ENCODE results near the gene SYCP2L.

The SYCP2L gene

GRCh38 chr6:10945845-10946244 lies 59.0 kb downstream of the SYCP2L start:
- no peak overlapping the region for H3K27ac ChIP-seq

GRCh38 chr6:10947966-10948365 lies 61.1 kb downstream of the SYCP2L start:
- no peak overlapping the region for H3K27ac ChIP-seq
- TF ChIP-seq CTCF (IDR thresholded peaks at IDR 0.05) (no peak), ZFX (IDR thresholded peaks at IDR 0.05; ENCODE audit: borderline replicate concordance) (no peak)

More at GRCh38 chr6:10945845-10946244, 59.0 kb downstream of the SYCP2L start:
- TF ChIP-seq CTCF (IDR thresholded peaks at IDR 0.05) (no peak), ZFX (IDR thresholded peaks at IDR 0.05; ENCODE audit: borderline replicate concordance) (no peak)

- no peak for TF ChIP-seq CTCF (IDR thresholded peaks at IDR 0.05)
- no peak for TF ChIP-seq ZFX (IDR thresholded peaks at IDR 0.05; ENCODE audit: borderline replicate concordance)
- no peak overlapping the region for H3K27ac ChIP-seq
Observed at GRCh38 chr6:10949579-10950490, 63.0 kb downstream of the SYCP2L start.

- peak; percentile 43 for TF ChIP-seq CTCF (IDR thresholded peaks at IDR 0.05)
- TF ChIP-seq ZFX (IDR thresholded peaks at IDR 0.05; ENCODE audit: borderline replicate concordance): no peak
- H3K27ac ChIP-seq: no peak overlapping the region
Observed at GRCh38 chr6:10951675-10952282, 64.9 kb downstream of the SYCP2L start.

- H3K27ac ChIP-seq: no peak overlapping the region
- TF ChIP-seq ZFX (IDR thresholded peaks at IDR 0.05; ENCODE audit: borderline replicate concordance) (no peak), CTCF (IDR thresholded peaks at IDR 0.05) (peak; percentile 92)
Observed at GRCh38 chr6:10954590-10955010, 67.7 kb downstream of the SYCP2L start.

GRCh38 chr6:10956776-10957175 lies 69.9 kb downstream of the SYCP2L start:
- no peak overlapping the region for H3K27ac ChIP-seq
- TF ChIP-seq CTCF (IDR thresholded peaks at IDR 0.05) (no peak), ZFX (IDR thresholded peaks at IDR 0.05; ENCODE audit: borderline replicate concordance) (no peak)

- no peak overlapping the region for H3K27ac ChIP-seq
- no peak for TF ChIP-seq CTCF (IDR thresholded peaks at IDR 0.05)
- no peak for TF ChIP-seq ZFX (IDR thresholded peaks at IDR 0.05; ENCODE audit: borderline replicate concordance)
Observed at GRCh38 chr6:10957414-10957886, 70.6 kb downstream of the SYCP2L start.
